Measurements from ENCODE around the gene CH25H. TPM values are rescaled to one million over a fixed set of nuclear protein-coding genes. Genes with fewer than 3 reads are reported as not detected.
"Not testable (repeated sequence)": the region's sequence is repeated elsewhere in the genome, so short reads cannot be mapped to it uniquely, and the experiment has no call there.

CH25H gene
- total and polyA plus RNA-seq, 12 donors, result 0.23 to 8.8 (median 0.52) TPM; not detected in 1

GRCh38 chr10:89171263-89171872 is 35.7 kb downstream of the CH25H start:
- 62 to 83% methylated on average over 2 of the region's 2 CpGs for WGBS, 2 donors
- Histone ChIP-seq H3K4me1 (peaks cover 0 to 8% (median 0%) of the 10 kb centered on the region in 9 donors), H3K27me3 (peaks cover 0 to 6% (median 0%) of the 10 kb centered on the region in 7 donors), H3K27ac (no peak overlapping the region), H3K4me3 (no peak overlapping the region), H3K9me3 (no peaks in the 10 kb centered on the region), H3K36me3 (no peaks in the 10 kb centered on the region)
- intact Hi-C loops (cut with DNase I), result no loop called here
- ATAC-seq, result no peak
- TF ChIP-seq CTCF (IDR thresholded peaks at IDR 0.05), result no peak
- DNase-seq, result no peak

GRCh38 chr10:89168354-89168900 is 38.7 kb downstream of the CH25H start:
- H3K27ac ChIP-seq; ATAC-seq; intact Hi-C loops (cut with DNase I); DNase-seq; H3K4me3 ChIP-seq; H3K36me3 ChIP-seq; H3K27me3 ChIP-seq; H3K9me3 ChIP-seq: not testable (repeated sequence)
- H3K4me1 ChIP-seq, result peaks cover 0 to 24% (median 0%) of the 10 kb centered on the region in 9 donors
- 88 to 95% methylated on average over 9 of the region's 9 CpGs for WGBS, 2 donors

- intact Hi-C loops (cut with DNase I), result no loop called here
- Histone ChIP-seq H3K4me1 (peaks cover 0 to 24% (median 0%) of the 10 kb centered on the region in 9 donors), H3K36me3 (no peaks in the 10 kb centered on the region), H3K27me3 (peaks cover 0 to 6% (median 0%) of the 10 kb centered on the region in 7 donors), H3K4me3 (no peak overlapping the region), H3K27ac (no peak overlapping the region), H3K9me3 (no peaks in the 10 kb centered on the region)
- TF ChIP-seq CTCF (IDR thresholded peaks at IDR 0.05), result no peak
- ATAC-seq (peak in 1 of 8 donors; percentile 37), DNase-seq (no peak)
Observed at GRCh38 chr10:89167915-89168314, 39.2 kb downstream of the CH25H start.

- ATAC-seq, result no peak
- 93 to 94% methylated on average over 4 of the region's 4 CpGs for WGBS, 2 donors
- TF ChIP-seq CTCF (IDR thresholded peaks at IDR 0.05), result no peak
- Histone ChIP-seq H3K27me3 (no peaks in the 10 kb centered on the region), H3K9me3 (no peaks in the 10 kb centered on the region), H3K4me1 (peaks cover 0 to 22% (median 0%) of the 10 kb centered on the region in 9 donors), H3K27ac (no peak overlapping the region), H3K36me3 (no peaks in the 10 kb centered on the region), H3K4me3 (no peak overlapping the region)
- intact Hi-C loops (cut with DNase I), result no loop called here
- no peak for DNase-seq
Observed at GRCh38 chr10:89165923-89166322, 41.2 kb downstream of the CH25H start.

- WGBS, 2 donors, result 66 to 79% methylated on average over 4 of the region's 4 CpGs
- DNase-seq (no peak), ATAC-seq (no peak)
- H3K36me3 ChIP-seq, result no peaks in the 10 kb centered on the region
- intact Hi-C loops (cut with DNase I), result no loop called here
- no peaks in the 10 kb centered on the region for H3K9me3 ChIP-seq
- no peak for TF ChIP-seq CTCF (IDR thresholded peaks at IDR 0.05)
- no peaks in the 10 kb centered on the region for H3K27me3 ChIP-seq
- no peak overlapping the region for H3K4me3 ChIP-seq
- peaks cover 0 to 22% (median 0%) of the 10 kb centered on the region in 9 donors for H3K4me1 ChIP-seq
- H3K27ac ChIP-seq, result no peak overlapping the region
Observed at GRCh38 chr10:89164920-89165319, 42.2 kb downstream of the CH25H start.

Data from heart right ventricle (tissue), 16 donors.